MM.1S (cell line): ENCODE results near the gene SLCO3A1.

Experiments
- EZH2phosphoT487 ChIP-seq: fragments of 300-600 bp; sonication (generic); IDR thresholded peaks from 2 replicates; pipeline ENCODE4 v1.6.1; 2018; ENCODE audit warnings: antibody characterized with exemption, low read length
- TF ChIP-seq, protein P1 (sequence below): fragments of 300-600 bp; sonication (generic); IDR thresholded peaks from 2 replicates; pipeline ENCODE4 v1.5.1; 2016; ENCODE audit warnings: antibody characterized with exemption, low read length, mixed read lengths

DNA sequence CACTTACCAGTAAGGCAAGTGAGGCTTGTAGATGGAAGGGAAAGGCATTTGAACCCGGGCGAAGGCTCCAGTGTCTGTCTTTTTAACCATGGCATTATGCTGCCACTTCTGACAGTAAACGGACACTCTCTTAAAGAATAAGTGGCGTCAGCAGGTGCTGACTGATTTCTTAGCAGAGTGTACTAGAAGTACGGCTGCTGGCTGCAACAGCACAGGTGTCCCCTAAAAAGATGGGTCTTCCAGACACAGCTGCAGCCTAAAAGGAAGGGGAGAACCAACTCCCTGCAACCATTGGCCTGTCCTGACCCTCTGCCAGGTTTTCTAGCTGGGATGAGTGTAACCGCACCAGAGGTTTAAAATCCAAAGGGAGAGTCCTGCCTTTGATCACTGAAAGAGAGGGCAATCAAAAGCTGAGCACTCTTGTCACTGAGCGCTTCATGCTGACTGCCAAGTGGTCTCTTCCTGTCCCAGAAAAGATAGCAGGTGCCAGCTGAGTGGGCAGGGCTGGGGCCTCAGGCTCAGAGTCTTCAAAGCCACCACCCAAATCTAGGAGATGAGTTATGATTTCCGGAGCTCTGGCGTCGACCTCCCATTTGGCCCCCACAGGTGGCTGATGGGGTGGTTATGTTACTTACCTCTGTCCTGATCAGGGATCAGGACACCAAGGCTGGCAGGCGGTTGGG lies 255.8 kb downstream of the SLCO3A1 start:
- TF ChIP-seq, protein P1, sequence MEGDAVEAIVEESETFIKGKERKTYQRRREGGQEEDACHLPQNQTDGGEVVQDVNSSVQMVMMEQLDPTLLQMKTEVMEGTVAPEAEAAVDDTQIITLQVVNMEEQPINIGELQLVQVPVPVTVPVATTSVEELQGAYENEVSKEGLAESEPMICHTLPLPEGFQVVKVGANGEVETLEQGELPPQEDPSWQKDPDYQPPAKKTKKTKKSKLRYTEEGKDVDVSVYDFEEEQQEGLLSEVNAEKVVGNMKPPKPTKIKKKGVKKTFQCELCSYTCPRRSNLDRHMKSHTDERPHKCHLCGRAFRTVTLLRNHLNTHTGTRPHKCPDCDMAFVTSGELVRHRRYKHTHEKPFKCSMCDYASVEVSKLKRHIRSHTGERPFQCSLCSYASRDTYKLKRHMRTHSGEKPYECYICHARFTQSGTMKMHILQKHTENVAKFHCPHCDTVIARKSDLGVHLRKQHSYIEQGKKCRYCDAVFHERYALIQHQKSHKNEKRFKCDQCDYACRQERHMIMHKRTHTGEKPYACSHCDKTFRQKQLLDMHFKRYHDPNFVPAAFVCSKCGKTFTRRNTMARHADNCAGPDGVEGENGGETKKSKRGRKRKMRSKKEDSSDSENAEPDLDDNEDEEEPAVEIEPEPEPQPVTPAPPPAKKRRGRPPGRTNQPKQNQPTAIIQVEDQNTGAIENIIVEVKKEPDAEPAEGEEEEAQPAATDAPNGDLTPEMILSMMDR = no peak
- TF ChIP-seq EZH2phosphoT487 = no peak
